B cell (primary cell): Measurements from ENCODE around the gene EDAR. TPM values are rescaled to one million over a fixed set of nuclear protein-coding genes. Genes with fewer than 3 reads are reported as not detected.

Experiments used
- ATAC-seq: fragments of 200-7000 bp; cut with Tn5 transposase; one replicate; pipeline ENCODE4 v1.10.0; 2021; ENCODE audit warnings: low read depth, mild to moderate bottlenecking, moderate number of reproducible peaks, moderate library complexity
- CTCF ChIA-PET: fragments of 350-600 bp; sonication (Branson Sonifier 250); formaldehyde crosslinking; loops from one replicate; lab custom pipeline; 2021; ENCODE audit warnings: antibody characterized with exemption, inconsistent platforms; lab: Charles Lee
- POLR2A ChIA-PET: fragments of 350-600 bp; sonication (Branson Sonifier 250); formaldehyde crosslinking; loops from one replicate; lab custom pipeline; 2021; ENCODE audit warnings: antibody characterized with exemption; lab: Charles Lee
- DNase-seq: peaks from one replicate; pipeline ENCODE4 v3.0.0; 2013
- H2AFZ ChIP-seq: 2 replicates; pipeline ENCODE4 v1.6.1; 2012; ENCODE audit warnings: mild to moderate bottlenecking, low read depth, low read length; ENCODE audit not compliant: insufficient read depth, poor library complexity, severe bottlenecking
- H3K27ac ChIP-seq, 2 donors: 1 replicate in 1 of 2; 2 replicates in 1 of 2; pipeline ENCODE4 v1.5.1; 2012 to 2013; ENCODE audit warnings: low read length in 2 of 2, mild to moderate bottlenecking in 2 of 2, moderate library complexity in 1 of 2
- H3K27me3 ChIP-seq, 4 experiments: fragments of 200-600 bp in 1 of 4; sonication (generic) in 1 of 4; replicated peaks in 1 of 4; 1 replicate in 2 of 4; 2 replicates in 2 of 4; pipeline versions ENCODE4 v1.6.1 to v1.7.0; 2013 to 2016; ENCODE audit warnings: low read length in 3 of 4, mild to moderate bottlenecking in 2 of 4, mixed read lengths in 1 of 4, moderate library complexity in 1 of 4; ENCODE audit not compliant: insufficient read depth in 4 of 4, control insufficient read depth in 3 of 4; ENCODE audit errors: control extremely low read depth in 1 of 4
- H3K36me3 ChIP-seq, 2 experiments: replicated peaks in 1 of 2; 1 replicate in 1 of 2; 2 replicates in 1 of 2; pipeline versions ENCODE4 v1.6.1 to v1.7.1; 2013; ENCODE audit warnings: low read length in 1 of 2; ENCODE audit not compliant: insufficient read depth in 2 of 2, control insufficient read depth in 1 of 2; ENCODE audit errors: control extremely low read depth in 1 of 2, extremely low read depth in 1 of 2
- H3K4me1 ChIP-seq, 2 donors: fragments of 200-600 bp in 1 of 2; sonication (generic) in 1 of 2; 1 replicate in 1 of 2; 2 replicates in 1 of 2; pipeline versions ENCODE4 v1.5.1 to v1.6.1; 2013 to 2017; ENCODE audit warnings: low read length in 2 of 2; ENCODE audit not compliant: control insufficient read depth in 2 of 2, insufficient read depth in 2 of 2
- H3K4me2 ChIP-seq: replicated peaks from 2 replicates; pipeline ENCODE3; 2012; ENCODE audit warnings: mild to moderate bottlenecking, low read depth, low read length; ENCODE audit not compliant: poor library complexity, severe bottlenecking
- H3K4me3 ChIP-seq, 5 experiments: fragments of 200-600 bp in 1 of 5; sonication (generic) in 1 of 5; 1 replicate in 3 of 5; 2 replicates in 2 of 5; pipeline versions ENCODE4 v1.5.1 to v1.7.0; 2011 to 2016; ENCODE audit warnings: low read length in 4 of 5, mild to moderate bottlenecking in 4 of 5, low read depth in 2 of 5, control low read depth in 1 of 5, moderate library complexity in 1 of 5; ENCODE audit not compliant: insufficient read depth in 1 of 5; ENCODE audit errors: control extremely low read depth in 1 of 5, extremely low read depth in 1 of 5
- H3K79me2 ChIP-seq: fragments of 200-600 bp; sonication (generic); one replicate; pipeline ENCODE4 v1.6.0; 2016; ENCODE audit warnings: low read length; ENCODE audit not compliant: control insufficient read depth, insufficient read depth
- H3K9ac ChIP-seq: fragments of 200-600 bp; sonication (generic); 2 replicates; pipeline ENCODE4 v1.6.1; 2017; ENCODE audit warnings: mild to moderate bottlenecking, low read length, moderate library complexity
- H3K9me3 ChIP-seq, 3 donors: one replicate each; pipeline versions ENCODE4 v1.6.1 to v1.7.1; 2013; ENCODE audit warnings: low read length in 2 of 3; ENCODE audit not compliant: control insufficient read depth in 2 of 3, insufficient read depth in 1 of 3; ENCODE audit errors: control extremely low read depth in 1 of 3
- H4K20me1 ChIP-seq: 2 replicates; pipeline ENCODE4 v1.6.0; 2012; ENCODE audit warnings: mild to moderate bottlenecking, low read length; ENCODE audit not compliant: insufficient read depth, control insufficient read depth, poor library complexity, severe bottlenecking
- H3K27ac Mint-ChIP-seq: one replicate; pipeline ENCODE4 v1.8.0; 2021; ENCODE audit warnings: mixed read lengths
- H3K27me3 Mint-ChIP-seq: one replicate; pipeline ENCODE4 v1.8.0; 2021; ENCODE audit warnings: mixed read lengths
- H3K4me1 Mint-ChIP-seq: one replicate; pipeline ENCODE4 v1.8.0; 2021; ENCODE audit warnings: mixed read lengths
- H3K4me3 Mint-ChIP-seq: one replicate; pipeline ENCODE4 v1.8.0; 2021; ENCODE audit warnings: mixed read lengths
- H3K9me3 Mint-ChIP-seq: one replicate; pipeline ENCODE4 v1.8.0; 2022; ENCODE audit warnings: mixed read lengths; ENCODE audit not compliant: insufficient read depth
- EZH2 ChIP-seq: IDR thresholded peaks from 2 replicates; pipeline ENCODE4 v1.6.1; 2012; ENCODE audit warnings: borderline replicate concordance, low read depth, mild to moderate bottlenecking, moderate library complexity, low read length; ENCODE audit not compliant: insufficient read depth, poor library complexity, severe bottlenecking
- WGBS: methylation state at CpG from one replicate; pipeline ENCODE4 v1.1.5; 2013; ENCODE audit warnings: missing lambda C conversion rate; ENCODE audit not compliant: insufficient coverage; 5-methylcytosine and 5-hydroxymethylcytosine counted together
- intact Hi-C: fragments of 100-400 bp; cut with micrococcal nuclease; formaldehyde crosslinking; loops from one replicate; pipeline ENCODE4 v1.10.0; 2022
- polyA plus RNA-seq: library from polyadenylated mRNA; depleted of rRNA; stranded (reverse); fragments of >200 nt; gene quantifications from 2 replicates; pipeline ENCODE4 v1.2.3, GENCODE V29; 2012
- total RNA-seq, 2 donors: library from RNA; stranded (reverse); fragments of 120-200 nt in 1 of 2; gene quantifications; 1 replicate in 1 of 2; 2 replicates in 1 of 2; pipeline versions ENCODE4 v1.2.3 to v1.2.4, GENCODE V29; 2013 to 2022
- TF ChIP-seq, protein P1 (sequence below): fragments of 200-600 bp; IDR thresholded peaks from one replicate; pipeline ENCODE4 v1.8.0; 2022; ENCODE audit warnings: antibody characterized with exemption, mild to moderate bottlenecking

EDAR gene
- total and polyA plus RNA-seq, 2 donors (not counting 1 experiment from before 2014, with no cell fraction given), result 0.03 TPM; not detected in 1

DNA sequence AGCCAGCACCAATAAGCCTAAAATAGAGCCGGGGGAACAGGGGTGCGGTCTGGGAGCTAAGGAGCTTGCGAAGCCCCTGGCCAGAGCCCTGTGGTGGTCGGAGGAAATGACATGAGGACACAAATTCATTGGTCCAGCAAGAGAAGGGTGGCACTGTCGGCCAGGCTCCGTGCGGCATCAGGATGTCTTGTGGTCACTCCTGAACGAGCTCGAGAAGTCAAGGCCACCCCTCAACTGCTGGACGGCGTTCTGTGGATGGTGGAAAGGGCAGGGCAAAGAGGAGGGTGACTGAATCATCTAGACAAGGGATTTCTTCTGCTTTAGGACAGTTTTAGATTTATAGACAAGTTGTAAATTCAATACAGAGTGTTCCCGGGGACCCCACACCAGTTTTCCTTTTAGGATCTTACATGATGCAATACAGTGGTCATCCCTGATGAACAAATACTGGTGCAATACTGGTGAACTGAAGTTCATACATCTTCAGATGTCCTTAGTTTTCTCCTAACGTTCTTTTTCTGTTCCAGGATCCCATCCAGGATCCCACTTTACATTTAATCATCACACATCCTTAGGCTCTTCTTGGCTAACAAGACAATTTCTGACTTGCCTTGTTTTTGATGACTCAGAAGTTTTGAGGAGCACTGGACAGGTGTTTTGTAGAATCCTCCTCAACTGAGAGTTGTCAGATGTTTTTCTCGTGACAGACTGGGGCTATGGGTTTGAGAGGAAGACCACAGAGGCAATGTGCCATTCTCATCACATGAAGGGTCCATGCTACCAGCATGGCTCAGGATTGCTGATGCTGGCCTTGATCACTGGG is 13.2 kb downstream of the EDAR start:
- H3K27ac ChIP-seq, result no peak overlapping the region
- Mint-ChIP-seq H3K27ac (no peak overlapping the region), H3K4me3 (no peak overlapping the region), H3K9me3 (no peaks in the 10 kb centered on the region), H3K27me3 (no peaks in the 10 kb centered on the region), H3K4me1 (no peaks in the 10 kb centered on the region)
- no peak for DNase-seq
- no peaks in the 10 kb centered on the region for H4K20me1 ChIP-seq
- H3K4me2 ChIP-seq, result no peak overlapping the region
- WGBS, result 86% methylated on average over 13 of the region's 14 CpGs
- H3K4me3 ChIP-seq, result no peak overlapping the region
- CTCF ChIA-PET, result no interaction called here
- no peaks in the 10 kb centered on the region for H3K27me3 ChIP-seq
- H3K4me1 ChIP-seq, result no peaks in the 10 kb centered on the region
- H3K36me3 ChIP-seq, result no peaks in the 10 kb centered on the region
- intact Hi-C loops, result no loop called here
- peaks cover 0 to 4% (median 0%) of the 10 kb centered on the region in 3 donors for H3K9me3 ChIP-seq
- no peak overlapping the region for H2AFZ ChIP-seq
- no peak overlapping the region for H3K9ac ChIP-seq
- TF ChIP-seq EZH2, result no peak
- TF ChIP-seq, protein P1, sequence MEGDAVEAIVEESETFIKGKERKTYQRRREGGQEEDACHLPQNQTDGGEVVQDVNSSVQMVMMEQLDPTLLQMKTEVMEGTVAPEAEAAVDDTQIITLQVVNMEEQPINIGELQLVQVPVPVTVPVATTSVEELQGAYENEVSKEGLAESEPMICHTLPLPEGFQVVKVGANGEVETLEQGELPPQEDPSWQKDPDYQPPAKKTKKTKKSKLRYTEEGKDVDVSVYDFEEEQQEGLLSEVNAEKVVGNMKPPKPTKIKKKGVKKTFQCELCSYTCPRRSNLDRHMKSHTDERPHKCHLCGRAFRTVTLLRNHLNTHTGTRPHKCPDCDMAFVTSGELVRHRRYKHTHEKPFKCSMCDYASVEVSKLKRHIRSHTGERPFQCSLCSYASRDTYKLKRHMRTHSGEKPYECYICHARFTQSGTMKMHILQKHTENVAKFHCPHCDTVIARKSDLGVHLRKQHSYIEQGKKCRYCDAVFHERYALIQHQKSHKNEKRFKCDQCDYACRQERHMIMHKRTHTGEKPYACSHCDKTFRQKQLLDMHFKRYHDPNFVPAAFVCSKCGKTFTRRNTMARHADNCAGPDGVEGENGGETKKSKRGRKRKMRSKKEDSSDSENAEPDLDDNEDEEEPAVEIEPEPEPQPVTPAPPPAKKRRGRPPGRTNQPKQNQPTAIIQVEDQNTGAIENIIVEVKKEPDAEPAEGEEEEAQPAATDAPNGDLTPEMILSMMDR, result no peak
- no peak for ATAC-seq
- POLR2A ChIA-PET, result no interaction called here
- H3K79me2 ChIP-seq, result no peaks in the 10 kb centered on the region

DNA sequence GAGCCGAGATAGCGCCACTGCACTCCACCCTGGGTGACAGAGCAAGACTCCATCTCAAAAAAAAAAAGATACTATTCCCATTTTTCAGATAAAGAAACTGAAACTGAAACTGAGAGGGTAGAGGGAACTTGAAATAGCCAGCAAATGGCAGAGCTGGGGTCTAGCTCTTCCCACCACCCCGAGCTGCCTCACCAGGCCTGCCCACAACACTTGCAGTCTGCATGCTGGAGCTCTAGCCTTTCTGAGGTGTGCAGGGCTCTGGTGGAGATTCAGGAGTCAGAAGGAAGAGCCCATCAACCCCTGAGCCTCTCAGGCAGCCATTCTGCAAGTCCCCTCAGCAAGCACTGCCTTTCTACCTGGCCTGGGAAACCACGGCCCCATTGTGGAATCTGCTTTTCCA is 14.3 kb downstream of the EDAR start:
- Mint-ChIP-seq H3K9me3 (no peaks in the 10 kb centered on the region), H3K27ac (no peak overlapping the region), H3K27me3 (peaks cover 2% of the 10 kb centered on the region), H3K4me3 (no peak overlapping the region), H3K4me1 (no peaks in the 10 kb centered on the region)
- no peak overlapping the region for H3K27ac ChIP-seq
- no peaks in the 10 kb centered on the region for H3K27me3 ChIP-seq
- no peaks in the 10 kb centered on the region for H3K79me2 ChIP-seq
- no peak for TF ChIP-seq EZH2
- TF ChIP-seq, protein P1, result no peak
- DNase-seq, result no peak
- H3K36me3 ChIP-seq, result no peaks in the 10 kb centered on the region
- POLR2A ChIA-PET, result no interaction called here
- no peak overlapping the region for H2AFZ ChIP-seq
- peaks cover 0 to 4% (median 0%) of the 10 kb centered on the region in 3 donors for H3K9me3 ChIP-seq
- no peak overlapping the region for H3K4me2 ChIP-seq
- H3K4me1 ChIP-seq, result no peaks in the 10 kb centered on the region
- intact Hi-C loops, result no loop called here
- CTCF ChIA-PET, result no interaction called here
- H3K9ac ChIP-seq, result no peak overlapping the region
- H4K20me1 ChIP-seq, result no peaks in the 10 kb centered on the region
- no peak for ATAC-seq
- H3K4me3 ChIP-seq, result no peak overlapping the region
- whole genome bisulfite sequencing, result 70% methylated on average over 2 of the region's 4 CpGs
